Cardiac fibroblast (primary cell): Measurements from ENCODE around the gene TBC1D9.

ENCODE experiments used
- DNase-seq, 2 donors: peaks; one replicate each; pipeline versions ENCODE4 v3.0.0 to v3.0.0-alpha.2; 2010; ENCODE audit warnings: low read depth in 2 of 2
- H3K4me3 ChIP-seq, 2 donors: replicated peaks in 1 of 2; 1 replicate in 1 of 2; 2 replicates in 1 of 2; pipeline ENCODE4 v1.5.1; 2011; ENCODE audit warnings: low read depth in 2 of 2, low read length in 2 of 2, mild to moderate bottlenecking in 2 of 2, moderate library complexity in 1 of 2
- TF ChIP-seq, protein P1 (sequence below): IDR thresholded peaks from one replicate; pipeline ENCODE4 v1.5.1; 2011; ENCODE audit warnings: low read depth, mild to moderate bottlenecking, low read length, inconsistent platforms

TBC1D9 gene

DNA sequence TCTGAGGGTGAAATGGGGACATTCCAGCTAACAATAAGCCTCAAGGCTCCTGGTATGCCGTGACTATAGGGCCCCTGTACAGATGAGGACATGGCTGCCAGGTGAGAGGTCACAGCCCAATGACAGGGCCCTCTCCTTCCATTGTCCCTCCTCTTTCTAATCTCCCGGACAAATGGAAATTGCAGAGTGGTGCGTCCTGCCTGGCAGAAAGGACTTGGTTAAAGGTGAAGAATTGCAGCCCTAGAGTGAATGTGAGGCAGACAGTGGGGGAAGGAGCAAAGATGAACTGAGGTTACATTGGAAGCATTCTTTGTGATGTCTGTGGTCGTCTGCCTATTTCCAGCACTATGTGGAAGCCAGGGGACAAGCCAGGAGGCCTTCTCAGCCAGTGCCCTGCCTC is 180.7 kb downstream of the TBC1D9 start:
- no peak for DNase-seq
- no peak overlapping the region for H3K4me3 ChIP-seq
- TF ChIP-seq, protein P1, sequence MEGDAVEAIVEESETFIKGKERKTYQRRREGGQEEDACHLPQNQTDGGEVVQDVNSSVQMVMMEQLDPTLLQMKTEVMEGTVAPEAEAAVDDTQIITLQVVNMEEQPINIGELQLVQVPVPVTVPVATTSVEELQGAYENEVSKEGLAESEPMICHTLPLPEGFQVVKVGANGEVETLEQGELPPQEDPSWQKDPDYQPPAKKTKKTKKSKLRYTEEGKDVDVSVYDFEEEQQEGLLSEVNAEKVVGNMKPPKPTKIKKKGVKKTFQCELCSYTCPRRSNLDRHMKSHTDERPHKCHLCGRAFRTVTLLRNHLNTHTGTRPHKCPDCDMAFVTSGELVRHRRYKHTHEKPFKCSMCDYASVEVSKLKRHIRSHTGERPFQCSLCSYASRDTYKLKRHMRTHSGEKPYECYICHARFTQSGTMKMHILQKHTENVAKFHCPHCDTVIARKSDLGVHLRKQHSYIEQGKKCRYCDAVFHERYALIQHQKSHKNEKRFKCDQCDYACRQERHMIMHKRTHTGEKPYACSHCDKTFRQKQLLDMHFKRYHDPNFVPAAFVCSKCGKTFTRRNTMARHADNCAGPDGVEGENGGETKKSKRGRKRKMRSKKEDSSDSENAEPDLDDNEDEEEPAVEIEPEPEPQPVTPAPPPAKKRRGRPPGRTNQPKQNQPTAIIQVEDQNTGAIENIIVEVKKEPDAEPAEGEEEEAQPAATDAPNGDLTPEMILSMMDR, result no peak

- TF ChIP-seq, protein P1, result no peak
- H3K4me3 ChIP-seq, result no peak overlapping the region
Measured at GRCh38 chr4:140571620-140572019, 184.6 kb downstream of the TBC1D9 start.

More at GRCh38 chr4:140571620-140572019, 184.6 kb downstream of the TBC1D9 start:
- DNase-seq, result no peak
